ENCODE results near the gene TMIGD2.

GRCh38 chr19:4277191-4277696 lies 24.9 kb downstream of the TMIGD2 start:
- TF ChIP-seq CTCF (IDR thresholded peaks at IDR 0.05) (no peak), POLR2A (IDR thresholded peaks at IDR 0.05) (no peak)

Data from right lobe of liver (tissue), 4 donors.